ENCODE data around the gene RYR2.

DNA sequence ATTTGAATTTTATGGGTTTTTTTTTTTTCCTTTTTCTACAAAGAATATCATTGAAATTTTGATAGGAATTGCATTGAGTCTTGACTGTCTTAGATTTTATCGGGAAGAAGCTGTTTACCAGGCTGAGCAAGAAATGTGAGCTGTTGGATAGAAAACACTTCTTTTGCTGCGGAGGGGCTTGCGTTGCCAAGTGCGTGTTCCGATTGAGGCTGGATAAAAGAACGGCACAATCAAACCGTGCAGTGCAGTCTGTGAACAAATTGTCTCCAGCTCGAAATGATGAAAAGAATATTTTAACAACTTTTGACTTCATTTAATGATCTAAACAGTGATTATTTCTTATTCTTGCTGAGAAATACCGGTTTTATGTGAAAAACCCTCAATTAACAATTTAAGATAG lies 149.4 kb downstream of the RYR2 start:
- TF ChIP-seq CTCF (IDR thresholded peaks at IDR 0.05) = no peak
- TF ChIP-seq POLR2A (IDR thresholded peaks at IDR 0.05) = no peak
